Transverse colon (tissue), 4 donors: ENCODE data around the gene PTPRN2. TPM values are rescaled to one million over a fixed set of nuclear protein-coding genes. Genes with fewer than 3 reads are reported as not detected.

ENCODE experiments used
- DNase-seq: peaks from one replicate; pipeline ENCODE4 v3.0.0-alpha.2; 2019
- H3K27ac ChIP-seq, 4 donors: fragments of 200-600 bp; sonication (generic); 2 replicates each; pipeline ENCODE4 v1.5.1; 2016 to 2018; ENCODE audit warnings: inconsistent platforms in 4 of 4
- H3K27me3 ChIP-seq: fragments of 200-600 bp; sonication (generic); 2 replicates; pipeline ENCODE4 v1.5.1; 2017; ENCODE audit warnings: inconsistent platforms
- H3K36me3 ChIP-seq, 4 donors: fragments of 200-600 bp; sonication (generic); 2 replicates each; pipeline ENCODE4 v1.5.1; 2017 to 2019; ENCODE audit warnings: inconsistent platforms in 4 of 4
- H3K4me1 ChIP-seq, 4 donors: fragments of 200-600 bp; sonication (generic); 2 replicates each; pipeline ENCODE4 v1.5.1; 2017 to 2020; ENCODE audit warnings: inconsistent platforms in 4 of 4
- H3K4me3 ChIP-seq, 4 donors: fragments of 200-600 bp; sonication (generic); 1 replicate in 1 of 4; 2 replicates in 3 of 4; pipeline versions ENCODE4 v1.5.1 to v1.6.1; 2017 to 2019; ENCODE audit warnings: inconsistent platforms in 4 of 4
- H3K9me3 ChIP-seq, 2 donors: fragments of 200-600 bp; sonication (generic); 2 replicates each; pipeline ENCODE4 v1.5.1; 2017 to 2019; ENCODE audit warnings: inconsistent platforms in 2 of 2
- EP300 ChIP-seq: sonication (generic); formaldehyde crosslinking; IDR thresholded peaks from one replicate; pipeline ENCODE4 v1.6.1; 2017; ENCODE audit warnings: antibody characterized with exemption, low read depth
- POLR2A ChIP-seq: fragments of 450-650 bp; IDR thresholded peaks from one replicate; pipeline ENCODE4 v1.6.1; 2016; ENCODE audit warnings: antibody characterized with exemption, mild to moderate bottlenecking, moderate library complexity
- POLR2AphosphoS5 ChIP-seq, 3 donors: sonication (generic); formaldehyde crosslinking; IDR thresholded peaks; one replicate each; pipeline ENCODE4 v1.6.1; 2016; ENCODE audit warnings: antibody characterized with exemption in 3 of 3
- WGBS, 2 donors: methylation state at CpG; one replicate each; pipeline ENCODE4 v1.1.5; 2018; ENCODE audit warnings: low coverage in 1 of 2; 5-methylcytosine and 5-hydroxymethylcytosine counted together
- in situ Hi-C, 4 donors: fragments of 200-750 bp; cut with MboI; loops; one replicate each; pipeline versions ENCODE4 v1.15.0 to v1.15.1; 2017; ENCODE audit warnings: low sequenced_read_pairs in 3 of 4, low pct_ligation_motif_present in 1 of 4, low pct_unique_long_range_greater_than_20kb in 1 of 4
- intact Hi-C: fragments of 100-400 bp; cut with DNase I; formaldehyde crosslinking; loops from one replicate; pipeline ENCODE4 v1.15.1; 2023; ENCODE audit warnings: low total_unique reads
- total RNA-seq, 4 donors: library from RNA; depleted of rRNA; stranded (reverse); fragments of >200 nt; gene quantifications; one replicate each; pipeline ENCODE4 v1.1.0, GENCODE V29; 2016
- TF ChIP-seq, protein P1 (sequence below), 5 experiments: fragments of 200-600 bp in 3 of 5; fragments of 450-650 bp in 2 of 5; sonication (generic) in 3 of 5; IDR thresholded peaks; 1 replicate in 2 of 5; 2 replicates in 3 of 5; pipeline ENCODE4 v1.5.1; 2016 to 2017; ENCODE audit warnings: antibody characterized with exemption in 5 of 5, inconsistent platforms in 3 of 5, mild to moderate bottlenecking in 2 of 5, moderate library complexity in 1 of 5

The PTPRN2 gene
- total RNA-seq, 4 donors from 2014 or later = 15.4 to 31.1 (median 21.8) TPM

DNA sequence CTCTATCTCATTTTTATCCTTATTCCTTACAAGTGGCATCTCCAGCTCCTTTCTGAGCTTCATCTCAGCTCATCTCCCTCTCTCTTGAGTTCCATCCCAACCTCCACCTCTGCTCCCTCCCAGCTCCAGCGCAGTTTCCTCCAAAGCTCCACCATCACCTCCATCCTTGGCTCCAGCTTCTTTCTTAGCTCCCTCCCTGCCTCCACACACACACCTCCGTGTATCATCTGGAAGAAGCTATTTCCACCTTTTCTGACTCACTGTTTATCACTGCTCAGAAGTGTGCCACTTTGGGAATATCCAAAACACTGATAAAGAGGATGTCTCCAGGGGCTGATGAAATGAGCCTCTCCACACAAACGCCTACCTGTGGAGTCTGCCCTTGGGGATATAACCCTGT is 481.4 kb downstream of the PTPRN2 start:
- intact Hi-C loops = no loop called here
- Histone ChIP-seq H3K27me3 (no peaks in the 10 kb centered on the region), H3K27ac (no peak overlapping the region), H3K4me1 (no peaks in the 10 kb centered on the region), H3K9me3 (no peaks in the 10 kb centered on the region), H3K36me3 (no peaks in the 10 kb centered on the region), H3K4me3 (no peak overlapping the region)
- in situ Hi-C loops = no loop called here
- no peak for DNase-seq
- no peak for TF ChIP-seq POLR2A
- TF ChIP-seq, protein P1, sequence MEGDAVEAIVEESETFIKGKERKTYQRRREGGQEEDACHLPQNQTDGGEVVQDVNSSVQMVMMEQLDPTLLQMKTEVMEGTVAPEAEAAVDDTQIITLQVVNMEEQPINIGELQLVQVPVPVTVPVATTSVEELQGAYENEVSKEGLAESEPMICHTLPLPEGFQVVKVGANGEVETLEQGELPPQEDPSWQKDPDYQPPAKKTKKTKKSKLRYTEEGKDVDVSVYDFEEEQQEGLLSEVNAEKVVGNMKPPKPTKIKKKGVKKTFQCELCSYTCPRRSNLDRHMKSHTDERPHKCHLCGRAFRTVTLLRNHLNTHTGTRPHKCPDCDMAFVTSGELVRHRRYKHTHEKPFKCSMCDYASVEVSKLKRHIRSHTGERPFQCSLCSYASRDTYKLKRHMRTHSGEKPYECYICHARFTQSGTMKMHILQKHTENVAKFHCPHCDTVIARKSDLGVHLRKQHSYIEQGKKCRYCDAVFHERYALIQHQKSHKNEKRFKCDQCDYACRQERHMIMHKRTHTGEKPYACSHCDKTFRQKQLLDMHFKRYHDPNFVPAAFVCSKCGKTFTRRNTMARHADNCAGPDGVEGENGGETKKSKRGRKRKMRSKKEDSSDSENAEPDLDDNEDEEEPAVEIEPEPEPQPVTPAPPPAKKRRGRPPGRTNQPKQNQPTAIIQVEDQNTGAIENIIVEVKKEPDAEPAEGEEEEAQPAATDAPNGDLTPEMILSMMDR (IDR thresholded peaks at IDR 0.05) = no peak
- TF ChIP-seq POLR2AphosphoS5 (IDR thresholded peaks at IDR 0.05) = no peak
- TF ChIP-seq EP300 = no peak
- 80 to 100% methylated on average over 2 to 3 of the region's 3 CpGs for WGBS, 2 donors

DNA sequence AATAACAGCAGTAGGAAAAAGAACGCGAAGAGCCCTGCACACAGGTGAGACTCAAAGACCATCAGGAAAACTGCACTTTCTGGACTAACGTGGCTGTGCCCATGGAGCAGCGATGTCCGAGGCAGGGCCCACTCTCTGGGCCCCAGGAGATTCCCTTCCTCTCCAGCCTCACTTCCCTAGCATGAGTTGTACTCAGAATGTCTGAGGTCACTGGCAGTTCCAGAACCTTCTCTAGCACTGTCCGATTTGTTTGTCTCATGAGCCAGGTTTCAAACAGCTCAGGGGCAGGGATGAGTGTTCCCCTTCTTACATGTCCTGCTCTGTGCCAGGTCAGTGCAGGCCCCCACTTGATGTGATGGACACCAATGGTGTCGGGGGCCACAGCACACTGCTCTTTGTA is 484.2 kb downstream of the PTPRN2 start:
- in situ Hi-C loops (no loop called here), intact Hi-C loops (no loop called here)
- Histone ChIP-seq H3K4me1 (no peaks in the 10 kb centered on the region), H3K9me3 (no peaks in the 10 kb centered on the region), H3K27ac (no peak overlapping the region), H3K4me3 (no peak overlapping the region), H3K27me3 (no peaks in the 10 kb centered on the region), H3K36me3 (no peaks in the 10 kb centered on the region)
- TF ChIP-seq, protein P1 (IDR thresholded peaks at IDR 0.05) = no peak
- TF ChIP-seq POLR2AphosphoS5 (IDR thresholded peaks at IDR 0.05) (no peak), EP300 (no peak), POLR2A (no peak)
- no peak for DNase-seq
- WGBS, 2 donors = 89 to 100% methylated on average over 5 to 7 of the region's 7 CpGs

DNA sequence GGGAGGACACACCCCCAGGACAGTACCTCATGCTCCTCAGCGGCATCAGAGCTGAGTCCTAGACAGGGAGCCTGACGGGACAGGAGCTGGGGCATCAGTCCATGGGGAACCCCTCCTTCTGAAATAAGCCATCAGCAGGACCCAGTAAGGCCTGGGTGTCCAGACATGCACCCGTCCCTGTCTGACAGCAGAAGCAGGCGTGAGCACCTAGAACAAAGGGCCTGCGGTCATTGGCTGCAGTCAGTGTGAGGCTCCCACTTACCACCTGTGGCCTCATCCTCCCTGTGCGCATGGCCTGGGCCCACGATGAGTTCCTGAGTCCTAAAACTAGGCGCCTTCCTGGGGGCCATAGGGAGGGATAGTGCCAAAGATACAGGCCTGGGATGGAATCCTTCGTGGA is 484.7 kb downstream of the PTPRN2 start:
- intact Hi-C loops = no loop called here
- H3K36me3 ChIP-seq = no peaks in the 10 kb centered on the region
- TF ChIP-seq EP300 (no peak), POLR2A (no peak), POLR2AphosphoS5 (IDR thresholded peaks at IDR 0.05) (no peak)
- TF ChIP-seq, protein P1 (IDR thresholded peaks at IDR 0.05) = no peak
- no peaks in the 10 kb centered on the region for H3K4me1 ChIP-seq
- 90% methylated on average over 9 of the region's 9 CpGs; no CpG with 5 or more reads in 1 of the 2 donors for WGBS, 2 donors
- no peak for DNase-seq
- no peaks in the 10 kb centered on the region for H3K9me3 ChIP-seq
- no peaks in the 10 kb centered on the region for H3K27me3 ChIP-seq
- no peak overlapping the region for H3K4me3 ChIP-seq
- no peak overlapping the region for H3K27ac ChIP-seq
- in situ Hi-C loops = no loop called here

DNA sequence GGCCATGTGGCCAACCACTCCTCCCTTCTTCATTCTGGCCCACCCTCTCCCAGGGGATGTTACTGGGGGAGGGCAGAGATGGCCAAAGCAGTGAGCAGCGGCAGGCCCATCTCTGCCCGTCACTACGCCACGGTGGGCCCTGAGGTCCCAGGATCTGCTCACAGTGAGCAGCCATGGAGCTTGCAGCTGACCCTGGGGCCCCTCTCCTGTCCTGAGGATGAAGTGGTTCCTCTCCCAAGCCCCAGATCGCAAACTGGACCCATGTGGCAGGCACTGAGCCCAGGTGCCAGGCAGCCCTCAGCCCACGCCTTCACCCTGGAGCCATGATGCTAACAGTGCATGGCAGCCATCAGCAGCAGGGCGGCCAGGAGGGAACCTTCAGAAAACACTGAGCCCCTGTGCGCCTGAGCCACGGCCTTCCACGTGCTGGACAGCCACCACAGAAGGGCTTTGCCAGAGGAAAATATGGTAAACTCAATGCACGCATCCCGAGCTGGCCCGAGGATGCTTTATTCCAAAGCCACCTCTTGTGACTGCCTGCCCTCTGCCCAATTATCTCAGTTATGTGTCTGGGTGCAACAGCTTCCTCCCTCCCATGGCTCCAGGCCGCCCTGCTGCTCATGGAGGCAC is 485.7 kb downstream of the PTPRN2 start:
- Histone ChIP-seq H3K4me3 (no peak overlapping the region), H3K4me1 (no peaks in the 10 kb centered on the region), H3K9me3 (no peaks in the 10 kb centered on the region), H3K27ac (no peak overlapping the region), H3K27me3 (no peaks in the 10 kb centered on the region), H3K36me3 (no peaks in the 10 kb centered on the region)
- WGBS, 2 donors = 88% methylated on average over 14 of the region's 14 CpGs; no CpG with 5 or more reads in 1 of the 2 donors
- intact Hi-C loops (no loop called here), in situ Hi-C loops (no loop called here)
- no peak for DNase-seq
- TF ChIP-seq, protein P1 (IDR thresholded peaks at IDR 0.05) = no peak
- TF ChIP-seq EP300 (no peak), POLR2A (no peak), POLR2AphosphoS5 (IDR thresholded peaks at IDR 0.05) (no peak)
